Measurements from ENCODE around the gene NUDT22.

- no peak for TF ChIP-seq POLR2A (IDR thresholded peaks at IDR 0.05)
- no peak for TF ChIP-seq CTCF (IDR thresholded peaks at IDR 0.05)
Measured at GRCh38 chr11:64278576-64279190, 52.6 kb downstream of the NUDT22 start.

Measured in gastroesophageal sphincter (tissue), 3 donors.